ENCODE results near the gene CDC34. TPM values are rescaled to one million over a fixed set of nuclear protein-coding genes. Genes with fewer than 3 reads are reported as not detected.
A peak's percentile ranks its signal among the peaks of the same experiment; 100 is the strongest.

CDC34 gene
- total RNA-seq, 1 donor from 2014 or later: 23.1 TPM

GRCh38 chr19:485077-485476, 46.5 kb upstream of the CDC34 start:
- ChIA-PET CTCF (interaction anchor here (0.9 kb wide), 1 partner anchor 26 kb away, joined by 3 read pairs; no protein-coding TSS in a partner anchor), POLR2A (no interaction called here)
- H3K27ac Mint-ChIP-seq: no peak overlapping the region
- H3K4me1 Mint-ChIP-seq: peaks cover 13% of the 10 kb centered on the region
- no peak for DNase-seq
- no peak overlapping the region for H3K4me3 Mint-ChIP-seq
- no peak for ATAC-seq (ENCODE audit: low read depth)
- peaks cover 14% of the 10 kb centered on the region for H3K9me3 Mint-ChIP-seq
- peaks cover 8% of the 10 kb centered on the region for H3K27me3 Mint-ChIP-seq
- TF ChIP-seq CTCF (IDR thresholded peaks at IDR 0.05): no peak
- intact Hi-C loops (cut with micrococcal nuclease): no loop called here
- H3K36me3 Mint-ChIP-seq (ENCODE audit: low read depth): no peaks in the 10 kb centered on the region

GRCh38 chr19:485583-486236, 45.9 kb upstream of the CDC34 start:
- Mint-ChIP-seq H3K27me3 (peaks cover 8% of the 10 kb centered on the region), H3K4me1 (peaks cover 10% of the 10 kb centered on the region), H3K4me3 (no peak overlapping the region), H3K27ac (no peak overlapping the region), H3K36me3 (ENCODE audit: low read depth) (no peaks in the 10 kb centered on the region), H3K9me3 (peaks cover 7% of the 10 kb centered on the region)
- intact Hi-C loops (cut with micrococcal nuclease): no loop called here
- DNase-seq (no peak), ATAC-seq (ENCODE audit: low read depth) (no peak)
- ChIA-PET POLR2A (no interaction called here), CTCF (interaction anchor here (0.9 kb wide), 1 partner anchor 25 kb away, joined by 3 read pairs; no protein-coding TSS in a partner anchor)
- no peak for TF ChIP-seq CTCF (IDR thresholded peaks at IDR 0.05)

- intact Hi-C loops (cut with micrococcal nuclease): loop anchor here (1.0 kb wide), 1 partner anchor 19 kb away; the partner anchor contains the start of gene TPGS1
- Mint-ChIP-seq H3K36me3 (ENCODE audit: low read depth) (no peaks in the 10 kb centered on the region), H3K4me1 (peaks cover 11% of the 10 kb centered on the region), H3K9me3 (no peaks in the 10 kb centered on the region), H3K4me3 (peak overlapping the region; percentile 85), H3K27ac (peak overlapping the region; percentile 88), H3K27me3 (peaks cover 10% of the 10 kb centered on the region)
- ATAC-seq (ENCODE audit: low read depth) (peak; percentile 94), DNase-seq (peak; percentile 96)
- ChIA-PET CTCF (interaction anchor here (1.6 to 1.7 kb wide), 2 partner anchors 18 to 22 kb away, joined by 6 to 16 read pairs; partner anchors contain the start of gene TPGS1), POLR2A (interaction anchor here (0.5 to 1.8 kb wide), 9 partner anchors 14 to 714 kb away, joined by 3 to 47 read pairs (median 4); partner anchors contain the start of gene BSG)
- no peak for TF ChIP-seq CTCF (IDR thresholded peaks at IDR 0.05)
Measured at GRCh38 chr19:488505-489417, 42.8 kb upstream of the CDC34 start.

- peaks cover 11% of the 10 kb centered on the region for H3K4me1 Mint-ChIP-seq
- H3K4me3 Mint-ChIP-seq: peak overlapping the region; percentile 85
- ATAC-seq (ENCODE audit: low read depth): no peak
- intact Hi-C loops (cut with micrococcal nuclease): loop anchor here (1.0 kb wide), 1 partner anchor 18 kb away; the partner anchor contains the start of gene TPGS1
- TF ChIP-seq CTCF (IDR thresholded peaks at IDR 0.05): no peak
- H3K36me3 Mint-ChIP-seq (ENCODE audit: low read depth): no peaks in the 10 kb centered on the region
- POLR2A ChIA-PET: interaction anchor here (0.5 to 3.6 kb wide), 8 partner anchors 13 to 713 kb away, joined by 3 to 47 read pairs (median 6); partner anchors contain the start of gene BSG
- H3K27ac Mint-ChIP-seq: peak overlapping the region; percentile 56
- CTCF ChIA-PET: interaction anchor here (1.6 to 1.7 kb wide), 2 partner anchors 17 to 21 kb away, joined by 6 to 16 read pairs; partner anchors contain the start of gene TPGS1
- no peak for DNase-seq
- H3K9me3 Mint-ChIP-seq: no peaks in the 10 kb centered on the region
- H3K27me3 Mint-ChIP-seq: peaks cover 11% of the 10 kb centered on the region
Measured at GRCh38 chr19:489418-490196, 42.0 kb upstream of the CDC34 start.
